ENCODE data around the gene ELFN2.

Gene ELFN2

GRCh38 chr22:37353839-37354238, 73.4 kb downstream of the ELFN2 start:
- no peak for DNase-seq

- DNase-seq = no peak
Observed at GRCh38 chr22:37352481-37352880, 74.8 kb downstream of the ELFN2 start.

GRCh38 chr22:37351232-37351631, 76.0 kb downstream of the ELFN2 start:
- no peak for DNase-seq

GRCh38 chr22:37349043-37349814, 78.0 kb downstream of the ELFN2 start:
- DNase-seq = no peak

- no peak for DNase-seq
Observed at GRCh38 chr22:37346505-37346895, 80.8 kb downstream of the ELFN2 start.

- no peak for DNase-seq
Observed at GRCh38 chr22:37345863-37346504, 81.3 kb downstream of the ELFN2 start.

GRCh38 chr22:37344735-37345449, 82.4 kb downstream of the ELFN2 start:
- no peak for DNase-seq

- DNase-seq = no peak
Observed at GRCh38 chr22:37343863-37344734, 83.2 kb downstream of the ELFN2 start.

GRCh38 chr22:37343348-37343747, 83.9 kb downstream of the ELFN2 start:
- no peak for DNase-seq

- DNase-seq = no peak
Observed at GRCh38 chr22:37342065-37342464, 85.2 kb downstream of the ELFN2 start.

- no peak for DNase-seq
Observed at GRCh38 chr22:37340331-37341262, 86.7 kb downstream of the ELFN2 start.

GRCh38 chr22:37338539-37339246, 88.6 kb downstream of the ELFN2 start:
- DNase-seq = no peak

GRCh38 chr22:37337204-37337943, 89.9 kb downstream of the ELFN2 start:
- no peak for DNase-seq

- no peak for DNase-seq
Observed at GRCh38 chr22:37336579-37336978, 90.7 kb downstream of the ELFN2 start.

GRCh38 chr22:37335806-37336199, 91.5 kb downstream of the ELFN2 start:
- no peak for DNase-seq

- DNase-seq = no peak
Observed at GRCh38 chr22:37334859-37335805, 92.1 kb downstream of the ELFN2 start.

- DNase-seq = no peak
Observed at GRCh38 chr22:37334461-37334858, 92.8 kb downstream of the ELFN2 start.

- no peak for DNase-seq
Observed at GRCh38 chr22:37333724-37334460, 93.4 kb downstream of the ELFN2 start.

All from NCI-H446 treated with DMSO at 0.1 percent for 48 hours (cell line).